DMS53 treated with DMSO at 0.1 percent for 48 hours (cell line): ENCODE results near the gene VWA7.
"Not testable (repeated sequence)": the region's sequence is repeated elsewhere in the genome, so short reads cannot be mapped to it uniquely, and the experiment has no call there.

ENCODE experiments used
- DNase-seq: peaks from one replicate; lab custom pipeline; 2025; ENCODE audit not compliant: unreplicated experiment; lab: John Stamatoyannopoulos, UW

The VWA7 gene

DNA sequence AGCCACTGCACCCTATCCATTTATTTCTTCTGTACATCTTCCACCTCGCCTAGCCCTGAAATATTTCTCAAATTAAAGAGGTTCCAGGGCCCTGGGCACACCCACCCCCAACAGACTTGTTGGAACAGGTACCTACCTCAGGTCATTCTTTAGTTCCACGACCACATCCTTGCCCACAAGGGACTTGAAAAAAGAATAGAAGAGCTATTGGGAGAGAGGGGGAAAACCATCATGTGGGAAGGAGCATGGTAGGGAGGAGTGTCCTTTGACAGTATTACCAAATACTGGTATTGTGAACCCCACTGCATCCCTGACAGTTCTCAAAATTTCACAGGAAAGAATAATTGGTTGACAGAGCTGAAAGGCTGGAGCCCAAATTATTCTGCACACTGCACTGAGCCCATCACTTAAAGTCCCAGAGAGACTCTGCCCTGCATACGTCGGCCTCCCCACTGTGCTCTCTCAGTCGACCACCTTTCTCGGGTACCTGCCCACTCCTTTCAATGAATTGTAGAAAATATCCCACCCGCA, 28.9 kb upstream of the VWA7 start:
- DNase-seq: no peak

DNA sequence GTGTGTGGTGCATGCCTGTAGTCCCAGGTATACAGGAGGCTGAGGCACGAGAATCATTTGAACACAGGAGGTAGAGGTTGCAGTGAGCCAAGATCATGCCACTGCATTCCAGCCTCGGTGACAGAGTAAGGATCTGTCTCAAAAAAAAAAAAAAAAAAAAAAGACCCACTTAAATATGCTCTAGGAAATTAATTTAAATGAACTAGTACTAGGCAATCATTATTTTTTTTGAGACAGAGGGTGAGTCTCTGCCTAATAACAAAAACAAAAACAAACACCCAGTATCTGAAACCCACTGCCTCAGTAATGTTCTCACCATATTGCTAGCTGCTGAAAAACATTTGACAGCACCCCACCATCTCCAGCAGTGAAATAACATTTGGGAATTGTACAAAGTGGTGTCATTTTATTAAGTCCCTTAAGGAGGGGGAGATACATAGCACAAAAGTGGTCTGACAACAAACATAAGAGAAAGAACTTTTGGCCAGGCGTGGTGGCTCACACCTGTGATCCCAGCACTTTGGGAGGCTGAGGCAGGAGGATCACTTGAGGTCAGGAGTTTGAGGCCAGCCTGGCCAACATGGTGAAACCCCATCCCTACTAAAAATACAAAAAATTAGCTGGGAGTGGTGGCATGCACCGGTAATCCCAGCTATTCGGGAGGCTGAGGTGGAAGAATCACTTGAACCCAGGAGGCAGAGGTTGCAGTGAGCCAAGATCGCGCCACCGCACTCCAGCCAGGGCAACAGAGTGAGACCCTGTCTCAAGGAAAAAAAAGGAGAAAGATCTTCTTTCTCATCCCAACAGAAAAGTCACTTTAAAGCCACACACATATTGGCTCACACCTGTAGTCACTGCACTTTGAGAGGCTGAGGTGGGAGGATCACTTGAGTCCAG, 24.2 kb upstream of the VWA7 start:
- DNase-seq: not testable (repeated sequence)

DNA sequence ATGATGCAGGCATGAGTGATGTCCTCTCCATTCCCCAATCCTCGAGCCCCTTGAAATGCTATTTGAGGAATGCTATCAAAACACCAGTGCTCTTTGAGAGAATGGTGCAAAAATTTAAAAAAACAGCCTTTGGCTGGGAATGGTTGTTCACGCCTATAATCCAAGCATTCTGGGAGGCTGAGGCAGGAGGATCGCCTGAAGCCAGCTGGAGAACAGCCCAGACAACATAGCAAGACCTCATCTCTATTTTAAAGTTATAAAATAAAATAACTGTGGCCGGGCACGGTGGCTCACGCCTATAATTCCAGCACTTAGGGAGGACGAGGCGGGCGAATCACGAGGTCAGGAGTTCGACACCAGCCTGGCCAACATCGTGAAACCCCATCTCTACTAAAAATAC, 22.7 kb upstream of the VWA7 start:
- no peak for DNase-seq

DNA sequence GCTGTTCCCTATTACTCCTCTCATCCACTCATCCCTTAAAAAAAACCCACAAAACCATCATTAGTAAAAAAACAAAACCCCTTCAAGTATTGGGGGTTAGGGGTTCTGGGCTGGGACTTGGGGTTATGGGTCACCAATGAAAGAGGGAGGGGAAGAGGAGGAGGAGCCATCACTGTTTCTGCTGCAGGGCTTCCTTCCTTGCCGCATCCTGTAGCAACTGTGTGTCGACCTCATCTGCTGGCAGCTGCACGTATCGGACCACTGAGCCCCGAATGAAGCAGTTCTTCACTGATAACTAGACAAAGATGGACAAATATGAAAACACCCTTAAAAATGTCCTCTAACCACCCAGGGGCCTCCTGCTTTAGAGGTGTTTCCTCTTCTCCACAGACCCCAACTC, 20.5 kb upstream of the VWA7 start:
- no peak for DNase-seq

DNA sequence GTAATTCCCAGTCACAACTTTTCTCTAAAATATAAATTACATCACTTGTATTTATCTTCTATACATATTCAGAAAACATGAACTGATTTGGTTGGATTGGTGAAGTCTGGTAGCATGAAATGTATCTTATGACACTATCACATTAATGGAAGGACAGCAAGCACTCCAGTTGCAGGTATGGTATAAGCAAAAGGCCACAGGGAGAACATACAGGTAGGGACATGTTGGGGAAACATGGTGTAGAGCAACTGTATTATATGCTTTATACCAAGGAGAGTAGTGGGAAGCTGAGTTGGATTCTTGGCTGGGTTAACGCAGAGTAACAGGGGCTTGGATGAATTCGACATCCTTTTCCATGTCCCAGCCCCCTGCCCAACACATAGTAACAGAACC, 19.9 kb upstream of the VWA7 start:
- no peak for DNase-seq

DNA sequence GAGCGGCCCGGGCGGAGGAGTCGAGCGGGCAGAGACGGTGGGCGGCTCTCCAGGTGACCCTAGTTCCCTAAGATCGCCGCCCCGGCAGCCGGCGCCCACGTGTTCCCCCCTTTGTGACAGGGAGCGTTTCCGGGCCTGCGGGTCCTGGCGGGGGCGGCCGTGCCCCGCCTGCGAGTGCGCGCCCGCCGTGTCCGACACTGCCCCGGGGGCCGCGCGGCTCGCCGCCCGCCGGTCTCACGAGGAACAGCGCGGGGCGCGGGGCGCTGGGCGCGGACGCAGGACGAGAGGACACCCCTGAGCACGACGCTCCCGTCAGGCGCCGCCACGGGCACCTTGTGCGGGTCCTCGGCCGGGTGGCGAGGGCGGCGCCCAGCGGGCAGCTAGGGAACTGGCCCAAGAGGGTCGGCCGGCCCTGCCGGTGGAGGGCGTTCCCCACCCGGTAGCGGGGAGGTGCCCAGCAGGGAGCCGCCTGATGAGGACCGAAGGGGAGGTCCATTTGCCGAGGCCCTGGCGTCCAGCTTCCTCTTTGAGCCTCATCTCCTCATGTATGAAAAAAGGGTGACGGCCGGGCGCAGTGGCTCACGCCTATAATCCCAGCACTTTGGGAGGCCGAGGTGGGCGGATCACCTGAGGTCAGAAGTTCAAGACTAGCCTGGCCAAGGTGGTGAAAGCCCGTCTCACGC, 18.6 kb upstream of the VWA7 start, which contains the start of gene VARS1:
TSS of gene VARS1 (minus strand) at position 137 of the 683 bp plus-strand sequence. CDS start 535 bp downstream, outside the sequence.
- peak; percentile 95 for DNase-seq

DNA sequence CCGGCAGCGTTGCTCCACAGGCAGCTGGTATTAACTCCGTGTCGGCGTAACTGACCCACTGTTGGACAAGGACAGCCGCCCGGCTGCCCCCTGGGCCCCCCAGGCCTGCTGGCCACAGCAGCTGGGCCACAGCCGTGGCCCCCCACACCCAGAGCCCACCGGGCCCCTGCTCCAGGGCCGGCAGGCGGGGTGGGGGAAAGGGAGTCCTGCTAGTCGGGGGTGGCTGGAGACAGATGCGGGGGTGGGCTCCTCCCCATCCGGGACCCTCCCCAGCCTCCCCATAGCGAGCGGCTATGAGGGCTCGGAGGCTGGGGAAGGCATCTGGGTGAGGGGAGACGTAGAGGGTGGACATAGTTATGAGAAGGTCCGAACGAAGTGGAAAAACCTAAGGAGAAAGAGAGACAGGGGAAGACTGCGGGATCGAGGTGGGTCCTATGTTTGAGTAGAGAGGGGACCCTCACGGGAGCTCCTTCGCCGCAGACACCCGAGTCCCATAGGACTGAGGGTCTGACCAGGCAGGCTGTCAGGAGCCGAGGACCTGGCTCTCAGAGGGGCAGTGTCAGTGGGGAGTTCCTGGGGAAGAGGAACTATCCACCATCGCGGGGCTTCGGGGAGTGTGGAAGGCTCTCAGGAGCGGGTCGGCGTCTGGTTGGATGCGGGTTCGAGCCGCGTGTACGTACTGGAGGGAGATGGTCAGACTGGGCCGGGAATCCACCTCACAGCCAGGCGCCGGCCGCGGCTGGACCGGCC, 17.9 kb upstream of the VWA7 start:
- DNase-seq: peak; percentile 27

DNA sequence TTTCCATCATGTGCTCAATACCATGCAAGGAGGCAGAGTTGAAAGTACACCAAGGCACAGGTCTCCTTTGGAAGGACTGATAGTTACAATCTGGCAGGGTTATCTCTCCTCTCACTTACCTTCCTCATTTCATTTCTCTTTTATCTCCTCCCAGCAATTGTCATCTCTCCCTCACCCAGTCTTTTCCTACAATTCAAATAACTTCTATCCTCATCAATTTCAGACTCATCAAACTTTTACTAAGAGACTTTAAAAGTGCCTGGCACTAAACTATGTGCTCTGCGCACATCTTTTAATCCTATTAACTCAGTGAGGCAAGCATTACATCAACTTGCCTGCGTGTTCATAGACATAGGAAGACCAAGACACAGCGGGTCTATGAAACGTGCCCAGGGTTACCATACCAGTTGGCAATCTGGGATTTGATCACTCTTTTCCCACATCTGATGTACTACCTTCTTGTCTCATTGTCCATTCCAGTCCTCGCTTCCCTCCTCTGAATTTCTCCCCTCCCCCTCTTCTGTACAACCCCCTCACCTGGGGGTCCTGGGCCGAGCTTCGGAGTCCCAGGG, 17.3 kb upstream of the VWA7 start:
- peak; percentile 8 for DNase-seq

DNA sequence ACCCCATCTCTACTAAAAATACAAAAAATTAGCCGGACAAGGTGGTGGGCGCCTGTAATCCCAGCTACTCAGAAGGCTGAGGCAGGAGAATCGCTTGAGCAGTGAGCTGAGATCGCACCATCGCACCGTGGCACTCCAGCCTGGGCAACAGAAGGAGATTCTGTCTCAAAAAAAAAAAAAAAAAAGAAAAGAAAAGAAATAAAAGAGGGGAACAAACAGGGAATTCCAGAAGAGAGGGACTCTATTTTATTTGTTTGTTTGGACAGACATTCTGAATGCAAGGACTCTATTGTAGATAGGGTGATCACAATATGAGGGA, 16.8 kb upstream of the VWA7 start:
- not testable (repeated sequence) for DNase-seq

DNA sequence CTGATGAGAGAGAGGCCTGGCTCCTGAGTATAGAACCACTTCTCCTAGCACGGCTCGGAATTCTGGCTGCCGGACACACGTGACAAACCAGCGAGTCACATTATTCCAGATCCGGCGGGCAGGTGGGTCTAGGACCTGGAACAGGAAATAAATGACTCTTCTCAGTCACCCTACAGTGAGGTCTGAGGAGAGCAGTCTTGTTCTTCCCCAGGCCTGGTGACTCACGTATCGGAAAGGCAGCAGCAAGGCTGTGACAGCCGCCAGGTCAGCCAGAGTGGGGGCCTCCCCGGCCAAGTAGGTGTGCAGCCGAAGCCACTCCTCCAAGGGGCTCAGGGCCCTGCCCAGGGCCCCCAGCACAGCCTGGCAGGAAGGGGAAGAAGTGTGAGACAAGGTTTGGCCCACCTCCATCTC, 15.6 kb upstream of the VWA7 start:
- no peak for DNase-seq

DNA sequence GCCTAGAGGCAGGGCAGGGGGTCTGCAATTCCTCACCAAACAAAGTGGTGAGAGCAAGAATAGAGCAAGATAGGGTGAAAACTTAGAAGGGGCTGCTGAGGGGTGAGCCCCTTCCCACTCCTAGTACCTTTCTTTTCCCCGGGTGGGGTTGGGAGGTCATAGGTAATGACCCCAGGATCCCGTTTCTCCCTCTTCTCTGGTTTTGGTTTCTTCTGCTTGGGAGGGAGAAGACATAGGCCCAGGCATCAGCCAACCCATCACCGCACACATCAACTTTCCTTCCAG, 14.9 kb upstream of the VWA7 start:
- DNase-seq: no peak

DNA sequence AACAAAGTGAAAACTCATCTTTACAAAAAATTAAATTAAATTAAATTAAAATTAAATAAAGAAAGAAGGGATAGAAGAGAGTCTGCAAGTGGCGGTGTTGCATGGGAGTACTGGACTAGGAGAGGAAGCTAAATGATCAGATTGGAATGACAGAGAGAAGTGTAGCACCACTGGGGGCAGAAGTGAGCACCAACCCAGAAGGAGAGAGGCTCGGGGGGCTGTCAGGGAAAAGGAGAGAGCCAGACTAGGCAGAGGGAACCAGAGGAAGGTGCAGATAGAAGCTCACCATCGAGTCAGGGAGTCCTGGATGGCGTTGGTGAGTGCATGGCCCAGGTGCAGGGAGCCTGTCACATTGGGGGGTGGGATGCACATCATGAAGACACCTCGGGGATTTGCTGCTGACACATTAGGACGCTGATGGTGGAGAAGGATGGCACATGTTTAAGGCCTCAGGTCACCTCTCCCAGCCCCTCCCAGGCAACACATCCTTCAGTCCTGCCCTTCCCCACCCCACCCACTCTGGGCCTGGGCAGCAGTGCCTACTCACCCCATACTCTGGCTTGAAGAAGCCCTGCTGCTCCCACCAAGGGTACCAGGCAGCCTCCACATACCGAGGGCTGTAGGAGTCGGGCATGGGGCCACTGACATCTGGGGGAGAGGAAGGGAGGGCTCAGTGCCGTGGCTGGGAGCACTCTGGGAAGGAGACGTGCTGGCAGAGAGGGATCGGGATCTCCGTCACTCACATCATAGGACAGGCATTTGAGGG, 14.4 kb upstream of the VWA7 start:
- DNase-seq: no peak

DNA sequence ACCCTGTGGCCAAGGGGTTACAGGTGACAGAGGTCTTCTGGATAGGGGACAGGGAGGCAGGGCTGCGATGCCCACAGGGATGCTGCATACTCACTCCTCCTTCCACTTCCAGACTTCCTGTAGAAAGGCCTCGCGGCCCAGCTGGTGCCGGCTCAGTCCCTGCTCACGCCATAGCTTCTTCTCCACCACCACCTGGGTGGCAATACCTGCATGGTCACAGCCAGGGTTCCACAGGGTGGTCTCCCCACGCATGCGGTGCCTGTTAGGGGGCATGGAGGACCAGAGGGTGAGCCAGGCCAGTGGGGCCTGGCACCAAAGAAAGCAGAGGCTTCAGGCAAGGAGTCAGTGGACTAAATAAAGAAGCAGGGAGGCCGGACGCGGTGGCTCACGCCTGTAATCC, 8.3 kb upstream of the VWA7 start:
- DNase-seq: no peak

DNA sequence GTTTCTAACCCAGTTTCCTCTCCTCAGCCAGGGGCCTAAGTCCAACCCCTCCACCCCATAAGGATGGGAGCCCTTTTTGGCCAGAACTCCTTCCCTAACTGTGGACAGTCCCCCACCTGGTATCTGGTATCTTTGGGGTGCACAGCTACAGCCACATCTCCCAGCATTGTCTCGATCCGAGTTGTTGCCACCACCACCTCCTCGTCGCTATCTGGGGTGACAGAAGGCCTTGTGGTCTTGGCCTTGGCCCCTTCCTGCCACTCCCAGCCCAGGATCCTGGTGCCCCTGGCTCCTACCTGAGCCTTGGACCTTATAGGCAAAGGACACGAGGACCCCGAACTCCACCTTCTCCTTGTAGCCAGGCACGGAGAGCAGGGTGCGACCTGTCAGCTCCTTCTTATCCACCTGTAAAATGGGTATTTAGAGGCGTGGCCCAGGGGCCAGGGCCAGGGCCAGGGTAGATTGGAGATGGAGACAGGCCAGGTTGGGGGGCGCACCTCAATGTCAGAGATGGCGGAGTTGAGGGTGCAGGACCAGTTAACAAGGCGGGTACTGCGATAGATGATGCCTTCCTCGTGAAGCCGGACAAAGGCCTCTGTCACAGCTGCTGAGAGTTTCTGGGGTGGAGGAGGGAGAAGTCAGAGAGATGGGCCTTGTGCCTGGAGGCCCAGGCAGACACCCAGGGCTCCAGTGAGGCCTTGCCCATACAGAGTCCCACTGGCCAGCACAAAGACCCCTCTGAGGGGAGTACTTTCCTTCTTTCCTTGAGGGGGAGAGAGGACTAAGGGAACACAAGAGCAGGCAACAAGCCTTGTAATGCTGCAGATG, 7.2 kb upstream of the VWA7 start:
- DNase-seq: no peak

DNA sequence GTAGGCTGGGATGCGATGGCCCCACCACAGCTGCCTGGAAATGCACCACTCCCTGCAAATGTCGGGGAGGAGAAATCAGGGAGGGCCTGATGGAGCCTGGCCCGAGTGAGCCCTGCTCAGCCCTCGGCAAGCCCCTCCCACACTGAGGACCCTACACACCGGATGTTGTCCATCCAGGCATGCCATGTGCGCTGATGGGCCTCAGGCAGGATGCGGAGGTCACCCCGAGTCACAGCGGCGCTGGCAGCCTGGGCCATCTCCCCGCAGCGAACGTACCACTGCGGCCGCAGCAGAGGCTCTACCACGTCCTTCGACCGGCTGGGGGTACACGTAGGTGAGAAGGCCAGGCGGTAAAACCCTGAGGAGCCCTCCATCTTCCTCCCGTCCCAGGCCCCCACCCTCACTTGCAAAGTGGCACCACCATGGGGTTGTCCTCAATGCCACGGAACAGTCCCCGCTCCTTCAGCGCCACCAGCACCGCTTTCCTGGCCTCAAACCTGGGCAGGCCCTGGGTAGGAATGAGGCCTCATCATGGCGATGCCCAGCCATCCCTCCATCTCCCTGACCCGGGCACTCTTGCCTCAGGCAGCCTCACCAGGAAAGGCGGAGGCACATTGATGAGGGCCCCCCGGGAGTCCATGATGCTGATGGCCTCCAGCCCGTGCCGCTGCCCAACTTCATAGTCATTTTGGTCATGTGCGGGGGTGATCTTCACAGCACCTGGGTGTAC, 5.2 kb upstream of the VWA7 start:
- DNase-seq: no peak

DNA sequence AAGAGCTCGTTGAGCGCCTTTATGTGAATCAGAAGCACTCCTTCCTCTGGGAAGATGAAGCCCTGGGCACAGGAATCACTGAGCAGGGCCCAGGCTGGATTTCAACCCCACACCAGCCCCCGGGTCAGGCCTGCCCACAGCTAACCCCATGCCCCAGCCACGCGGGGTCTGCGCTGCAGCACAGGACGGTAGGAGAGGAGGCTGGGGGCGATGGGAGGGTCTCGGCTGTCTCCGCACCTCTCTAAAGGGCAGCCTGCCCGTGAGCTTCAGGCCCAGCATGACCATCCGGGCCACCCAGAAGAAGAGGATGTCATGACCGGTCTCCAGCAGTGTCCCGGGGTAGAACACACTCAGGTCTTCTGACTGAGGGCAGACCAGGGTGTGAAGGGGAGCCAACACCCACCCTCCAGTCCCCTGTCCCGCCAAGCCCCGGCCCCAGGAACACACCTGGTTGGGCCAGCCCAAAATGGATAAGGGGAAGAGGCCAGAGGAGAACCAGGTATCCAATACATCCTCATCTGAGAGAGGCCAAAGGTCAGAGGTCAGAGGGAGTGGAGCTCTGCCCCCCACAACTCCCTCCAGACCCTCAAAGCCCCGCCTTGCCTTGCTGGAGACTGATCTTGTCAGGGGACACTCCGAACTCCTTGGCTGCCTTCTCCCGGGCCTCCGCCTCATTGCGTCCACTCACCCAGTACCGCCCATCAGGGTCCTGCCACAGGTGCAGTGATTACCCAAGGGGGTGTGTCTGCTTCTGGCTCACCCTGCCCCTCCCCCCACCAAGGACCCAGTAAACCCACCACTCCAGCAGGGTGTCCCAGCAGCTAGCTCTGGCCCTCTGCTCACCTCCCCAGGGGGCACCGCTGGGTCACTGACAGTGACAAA, 4.4 kb upstream of the VWA7 start:
- no peak for DNase-seq

DNA sequence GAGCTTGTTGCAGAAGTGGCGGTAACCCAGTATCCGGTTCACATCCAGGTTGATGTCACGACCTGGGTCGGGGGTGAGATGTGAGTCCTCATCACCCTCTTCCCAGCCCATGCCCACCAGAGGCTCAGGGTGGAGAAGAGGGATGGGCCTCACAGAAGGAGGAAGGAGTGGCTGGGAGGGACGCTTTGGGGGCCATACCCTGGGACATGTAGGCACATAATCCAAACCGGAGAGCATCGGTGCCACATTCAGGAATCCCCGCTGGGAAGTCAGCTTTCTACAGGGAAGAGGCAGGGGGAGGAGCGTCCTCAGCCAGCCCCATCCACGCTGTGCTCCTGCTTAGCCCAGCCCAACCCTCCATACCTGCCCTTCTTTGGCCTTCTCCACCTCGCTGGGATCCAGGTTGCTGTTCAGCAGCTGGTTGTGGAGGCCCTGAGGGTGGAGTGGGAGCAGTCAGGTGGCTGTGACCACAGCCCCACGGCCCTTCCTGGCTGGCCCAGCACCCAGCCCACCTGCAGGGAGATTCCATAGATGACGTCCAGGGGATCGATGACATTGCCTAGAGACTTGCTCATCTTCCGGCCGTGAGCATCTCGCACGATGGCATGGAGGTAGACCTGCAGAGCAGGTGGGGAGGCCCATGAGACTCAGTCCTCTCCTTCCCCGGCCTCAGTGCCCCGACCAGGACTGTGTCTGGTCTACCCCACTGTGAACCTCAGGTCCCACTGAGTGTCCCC, 3.5 kb upstream of the VWA7 start:
- DNase-seq: no peak

DNA sequence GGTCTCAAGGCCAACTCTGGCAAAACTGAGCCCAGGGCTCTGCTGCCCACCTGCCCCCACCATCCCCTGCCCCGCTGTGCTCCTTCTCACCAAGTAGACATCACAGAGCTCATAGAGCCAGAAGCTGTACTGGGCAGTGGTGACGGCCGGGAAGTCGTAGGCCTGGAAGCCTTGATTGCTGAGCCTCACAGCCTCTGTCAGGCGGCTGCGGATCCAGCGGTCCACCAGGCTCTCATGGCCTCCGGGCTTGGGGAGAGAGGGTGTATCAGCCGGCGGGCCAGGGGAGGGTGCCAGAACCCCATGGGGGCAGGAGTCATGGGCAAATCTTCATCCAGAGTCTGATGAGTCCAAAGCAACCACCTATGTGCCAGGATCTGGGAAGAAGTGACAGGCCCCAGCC, 2.8 kb upstream of the VWA7 start:
- no peak for DNase-seq
